Smooth muscle cell (in vitro differentiated cells): Measurements from ENCODE around the gene JDP2. TPM values are rescaled to one million over a fixed set of nuclear protein-coding genes. Genes with fewer than 3 reads are reported as not detected.
A peak's percentile ranks its signal among the peaks of the same experiment; 100 is the strongest.

Experiments used
- DNase-seq: peaks from one replicate; lab custom pipeline; 2025; ENCODE audit not compliant: unreplicated experiment; lab: John Stamatoyannopoulos, UW
- H2AFZ ChIP-seq: fragments of 200-600 bp; sonication (generic); 2 replicates; pipeline ENCODE4 v1.6.0; 2016; ENCODE audit warnings: antibody characterized with exemption, low read depth, mild to moderate bottlenecking
- H3F3A ChIP-seq: fragments of 200-600 bp; sonication (generic); 2 replicates; pipeline ENCODE4 v1.6.0; 2017; ENCODE audit warnings: antibody characterized with exemption, low read depth
- H3K27ac ChIP-seq: fragments of 200-600 bp; sonication (generic); 2 replicates; pipeline ENCODE4 v1.5.1; 2016; ENCODE audit warnings: low read depth, mild to moderate bottlenecking
- H3K27me3 ChIP-seq: fragments of 200-600 bp; sonication (generic); 2 replicates; pipeline ENCODE4 v1.6.1; 2016; ENCODE audit warnings: low read depth, mild to moderate bottlenecking
- H3K36me3 ChIP-seq: fragments of 200-600 bp; sonication (generic); 2 replicates; pipeline ENCODE4 v1.5.1; 2016; ENCODE audit warnings: low read depth
- H3K4me1 ChIP-seq: fragments of 200-600 bp; sonication (generic); 2 replicates; pipeline ENCODE4 v1.5.1; 2016; ENCODE audit warnings: low read depth
- H3K4me2 ChIP-seq: fragments of 200-600 bp; sonication (generic); 2 replicates; pipeline ENCODE4 v1.6.0; 2016; ENCODE audit warnings: mild to moderate bottlenecking
- H3K4me3 ChIP-seq: fragments of 200-600 bp; sonication (generic); 2 replicates; pipeline ENCODE4 v1.5.1; 2016; ENCODE audit warnings: mild to moderate bottlenecking
- H3K79me2 ChIP-seq: fragments of 200-600 bp; sonication (generic); 2 replicates; pipeline ENCODE4 v1.6.0; 2016; ENCODE audit warnings: low read depth, mild to moderate bottlenecking
- H3K9ac ChIP-seq: fragments of 200-600 bp; sonication (generic); 2 replicates; pipeline ENCODE4 v1.6.0; 2016; ENCODE audit warnings: low read depth
- H3K9me3 ChIP-seq: fragments of 200-600 bp; sonication (generic); replicated peaks from 2 replicates; pipeline ENCODE4 v1.5.1; 2016; ENCODE audit warnings: low read depth
- H4K20me1 ChIP-seq: fragments of 200-600 bp; sonication (generic); 2 replicates; pipeline ENCODE4 v1.6.0; 2016; ENCODE audit warnings: low read depth
- WGBS: methylation state at CpG from one replicate; pipeline ENCODE4 v1.1.7; 2016; ENCODE audit warnings: low lambda C conversion rate; 5-methylcytosine and 5-hydroxymethylcytosine counted together
- polyA plus RNA-seq: library from polyadenylated mRNA; unstranded; fragments of >200 nt; fragmentation: Nextera tagmentation; extraction: Ambion mirVana; gene quantifications from 2 replicates; pipeline ENCODE4 v1.2.1, GENCODE V29; 2016
- total RNA-seq: library from RNA; depleted of rRNA; stranded (reverse); fragments of >200 nt; gene quantifications from 2 replicates; pipeline ENCODE4 v1.2.3, GENCODE V29; 2014
- TF ChIP-seq, protein P1 (sequence below): fragments of 200-600 bp; sonication (generic); IDR thresholded peaks from 2 replicates; pipeline ENCODE4 v1.5.1; 2017; ENCODE audit warnings: borderline replicate concordance, mild to moderate bottlenecking, antibody characterized with exemption; ENCODE audit not compliant: insufficient read depth, poor library complexity, severe bottlenecking

JDP2 gene
- total and polyA plus RNA-seq, 2 experiments from 2014 or later: 70.3 to 126 TPM

DNA sequence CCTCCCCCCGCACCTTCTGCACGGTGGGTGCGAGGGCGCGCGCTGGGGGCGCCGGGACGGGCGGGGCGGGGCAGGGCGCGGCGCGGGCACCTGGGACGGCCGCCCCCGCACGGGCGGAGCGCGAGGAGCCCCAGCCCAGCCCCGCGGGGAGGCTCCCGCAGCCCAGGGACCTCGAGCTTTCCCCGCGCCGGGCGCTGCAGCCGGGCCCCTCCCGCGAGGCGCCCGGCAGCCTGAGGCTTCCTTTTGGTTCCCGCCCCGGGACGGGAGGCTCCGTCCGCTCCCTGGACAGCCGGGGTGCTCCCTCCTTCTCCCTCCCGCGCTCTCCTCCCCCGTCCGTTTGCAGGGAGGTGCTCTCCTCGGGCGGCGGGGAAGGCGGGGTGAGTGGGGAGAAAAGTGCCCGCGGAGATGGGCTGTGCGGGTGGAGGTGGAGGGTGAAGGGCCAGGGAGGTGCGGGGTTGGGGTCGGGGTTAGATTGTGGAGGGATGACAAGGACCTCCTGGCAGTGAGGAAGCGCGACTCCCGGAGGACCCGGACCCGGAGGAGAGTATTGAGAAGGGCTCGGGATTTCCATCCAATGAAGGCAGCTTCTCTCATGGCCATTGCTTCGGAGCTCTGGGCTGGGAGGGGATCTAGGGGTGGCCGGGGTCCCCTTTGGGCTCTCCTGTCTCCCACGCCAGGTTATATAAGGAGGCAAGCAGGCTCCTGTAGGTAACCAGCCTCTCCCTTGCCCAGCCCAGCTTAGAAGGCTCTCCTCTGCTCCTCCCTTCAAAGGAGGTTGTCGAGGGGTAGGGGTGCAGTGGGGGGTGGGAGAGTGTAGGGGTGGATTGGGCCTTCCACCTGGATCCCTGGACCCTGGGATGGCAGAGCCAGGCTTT is 645 bp downstream of the JDP2 start:
- H3K4me3 ChIP-seq: peak overlapping the region; percentile 93
- H4K20me1 ChIP-seq: peaks cover 42% of the 10 kb centered on the region
- peaks cover 47% of the 10 kb centered on the region for H3K79me2 ChIP-seq
- no peaks in the 10 kb centered on the region for H3K27me3 ChIP-seq
- H3K27ac ChIP-seq: peak overlapping the region; percentile 85
- H3K4me2 ChIP-seq: peak overlapping the region; percentile 95
- peaks cover 21% of the 10 kb centered on the region for H3K4me1 ChIP-seq
- peaks cover 13% of the 10 kb centered on the region for H3F3A ChIP-seq
- H2AFZ ChIP-seq: no peak overlapping the region
- no peak for DNase-seq
- H3K36me3 ChIP-seq: no peaks in the 10 kb centered on the region
- H3K9me3 ChIP-seq: no peaks in the 10 kb centered on the region
- 3% methylated on average over 29 of the region's 64 CpGs for WGBS
- TF ChIP-seq, protein P1, sequence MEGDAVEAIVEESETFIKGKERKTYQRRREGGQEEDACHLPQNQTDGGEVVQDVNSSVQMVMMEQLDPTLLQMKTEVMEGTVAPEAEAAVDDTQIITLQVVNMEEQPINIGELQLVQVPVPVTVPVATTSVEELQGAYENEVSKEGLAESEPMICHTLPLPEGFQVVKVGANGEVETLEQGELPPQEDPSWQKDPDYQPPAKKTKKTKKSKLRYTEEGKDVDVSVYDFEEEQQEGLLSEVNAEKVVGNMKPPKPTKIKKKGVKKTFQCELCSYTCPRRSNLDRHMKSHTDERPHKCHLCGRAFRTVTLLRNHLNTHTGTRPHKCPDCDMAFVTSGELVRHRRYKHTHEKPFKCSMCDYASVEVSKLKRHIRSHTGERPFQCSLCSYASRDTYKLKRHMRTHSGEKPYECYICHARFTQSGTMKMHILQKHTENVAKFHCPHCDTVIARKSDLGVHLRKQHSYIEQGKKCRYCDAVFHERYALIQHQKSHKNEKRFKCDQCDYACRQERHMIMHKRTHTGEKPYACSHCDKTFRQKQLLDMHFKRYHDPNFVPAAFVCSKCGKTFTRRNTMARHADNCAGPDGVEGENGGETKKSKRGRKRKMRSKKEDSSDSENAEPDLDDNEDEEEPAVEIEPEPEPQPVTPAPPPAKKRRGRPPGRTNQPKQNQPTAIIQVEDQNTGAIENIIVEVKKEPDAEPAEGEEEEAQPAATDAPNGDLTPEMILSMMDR: no peak
- peak overlapping the region; percentile 72 for H3K9ac ChIP-seq

DNA sequence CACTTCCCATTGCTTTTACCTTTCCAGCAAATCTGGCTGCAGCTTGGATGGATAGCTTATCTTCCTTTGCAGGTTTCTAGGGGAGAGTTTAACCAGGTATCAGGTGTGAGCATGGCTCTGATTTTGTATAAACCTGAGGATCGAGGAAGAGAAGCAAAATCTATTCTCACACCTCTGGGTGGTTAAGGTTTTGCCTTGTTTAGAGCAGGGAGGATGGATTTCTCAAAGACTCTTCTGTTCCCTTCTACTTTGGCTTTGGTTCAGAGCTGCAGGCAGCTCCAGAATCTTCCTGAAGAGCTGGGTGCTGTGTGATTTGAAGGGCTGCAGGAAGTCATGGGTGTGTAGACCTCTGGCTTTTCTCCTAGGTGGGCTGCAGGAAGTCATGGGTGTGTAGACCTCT is 1.7 kb downstream of the JDP2 start:
- peaks cover 43% of the 10 kb centered on the region for H4K20me1 ChIP-seq
- peak overlapping the region; percentile 72 for H3K9ac ChIP-seq
- H3K4me1 ChIP-seq: peaks cover 21% of the 10 kb centered on the region
- H3F3A ChIP-seq: peaks cover 13% of the 10 kb centered on the region
- WGBS: 59% methylated on average over 1 of the region's 1 CpG
- TF ChIP-seq, protein P1: no peak
- H3K36me3 ChIP-seq: no peaks in the 10 kb centered on the region
- H3K79me2 ChIP-seq: peaks cover 47% of the 10 kb centered on the region
- no peaks in the 10 kb centered on the region for H3K27me3 ChIP-seq
- H3K4me2 ChIP-seq: peak overlapping the region; percentile 95
- H3K4me3 ChIP-seq: peak overlapping the region; percentile 93
- H3K27ac ChIP-seq: peak overlapping the region; percentile 85
- no peak overlapping the region for H2AFZ ChIP-seq
- no peak for DNase-seq
- no peaks in the 10 kb centered on the region for H3K9me3 ChIP-seq

- Histone ChIP-seq H3K27ac (peak overlapping the region; percentile 85), H3K79me2 (peaks cover 52% of the 10 kb centered on the region), H3K4me3 (peak overlapping the region; percentile 93), H3K27me3 (no peaks in the 10 kb centered on the region), H4K20me1 (peaks cover 49% of the 10 kb centered on the region), H3K4me2 (peak overlapping the region; percentile 95), H3K9ac (no peak overlapping the region), H3K36me3 (no peaks in the 10 kb centered on the region), H3F3A (peaks cover 15% of the 10 kb centered on the region), H2AFZ (no peak overlapping the region), H3K4me1 (peaks cover 21% of the 10 kb centered on the region), H3K9me3 (no peaks in the 10 kb centered on the region)
- no peak for DNase-seq
- TF ChIP-seq, protein P1: no peak
- WGBS: 18% methylated on average over 7 of the region's 7 CpGs
These were observed 2.3 kb downstream of the JDP2 start for GRCh38 chr14:75430116-75430515.

DNA sequence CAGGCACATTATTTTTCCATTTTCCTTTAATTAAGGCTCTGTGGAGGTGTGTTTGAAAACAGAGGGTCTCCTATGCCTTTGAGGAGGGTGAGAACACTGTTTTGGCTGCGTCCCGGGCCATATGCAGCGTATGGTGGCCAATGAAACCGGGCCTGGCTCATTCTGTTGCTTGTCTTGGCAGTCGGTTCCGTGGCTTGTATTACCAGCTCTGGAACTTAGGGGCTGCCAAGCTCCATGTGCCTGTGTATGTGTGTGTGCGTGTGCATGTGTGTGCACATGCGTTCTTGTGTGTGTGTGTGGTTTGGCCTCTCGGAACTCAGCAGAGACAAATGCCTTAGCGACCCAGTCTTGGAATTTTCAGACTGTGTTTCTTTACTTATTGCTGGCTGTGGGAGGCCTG is 2.7 kb downstream of the JDP2 start:
- H3K36me3 ChIP-seq: no peaks in the 10 kb centered on the region
- H2AFZ ChIP-seq: no peak overlapping the region
- TF ChIP-seq, protein P1: no peak
- H3K27ac ChIP-seq: peak overlapping the region; percentile 85
- no peaks in the 10 kb centered on the region for H3K9me3 ChIP-seq
- peaks cover 53% of the 10 kb centered on the region for H4K20me1 ChIP-seq
- no peaks in the 10 kb centered on the region for H3K27me3 ChIP-seq
- WGBS: 57% methylated on average over 10 of the region's 10 CpGs
- no peak for DNase-seq
- H3K4me3 ChIP-seq: peak overlapping the region; percentile 93
- H3K4me2 ChIP-seq: peak overlapping the region; percentile 95
- peaks cover 17% of the 10 kb centered on the region for H3F3A ChIP-seq
- peaks cover 56% of the 10 kb centered on the region for H3K79me2 ChIP-seq
- peaks cover 21% of the 10 kb centered on the region for H3K4me1 ChIP-seq
- H3K9ac ChIP-seq: no peak overlapping the region
